Epithelial cell of proximal tubule (primary cell): ENCODE data around the gene INTS13. TPM values are rescaled to one million over a fixed set of nuclear protein-coding genes. Genes with fewer than 3 reads are reported as not detected.
A peak's percentile ranks its signal among the peaks of the same experiment; 100 is the strongest.

Experiments used
- DNase-seq: peaks from one replicate; pipeline ENCODE4 v3.0.0-alpha.2; 2011; ENCODE audit warnings: low read depth
- H3K4me3 ChIP-seq: 2 replicates; pipeline ENCODE4 v1.5.1; 2011; ENCODE audit warnings: low read depth, mild to moderate bottlenecking, low read length
- CTCF ChIP-seq: conservative IDR thresholded peaks from 2 replicates; pipeline ENCODE4 v1.5.1; 2012; ENCODE audit warnings: low read depth, mild to moderate bottlenecking, low read length
- total RNA-seq: library from RNA; depleted of rRNA; stranded (reverse); fragments of >200 nt; gene quantifications from 2 replicates; pipeline ENCODE4 v1.2.3, GENCODE V29; 2015

The INTS13 gene
- total RNA-seq, 1 donor from 2014 or later, result 33.6 TPM

- H3K4me3 ChIP-seq, result peak overlapping the region; percentile 25
- peak; percentile 18 for DNase-seq
- TF ChIP-seq CTCF, result peak; percentile 98
These were observed 52.8 kb downstream of the INTS13 start for GRCh38 chr12:26884765-26885576.

GRCh38 chr12:26880625-26881024 is 57.2 kb downstream of the INTS13 start:
- no peak overlapping the region for H3K4me3 ChIP-seq
- TF ChIP-seq CTCF, result no peak
- DNase-seq, result no peak

- H3K4me3 ChIP-seq, result no peak overlapping the region
- TF ChIP-seq CTCF, result no peak
- DNase-seq, result peak; percentile 43
These were observed 59.1 kb downstream of the INTS13 start for GRCh38 chr12:26878661-26879119.

GRCh38 chr12:26874501-26875296 is 63.1 kb downstream of the INTS13 start:
- DNase-seq, result no peak
- H3K4me3 ChIP-seq, result no peak overlapping the region
- TF ChIP-seq CTCF, result no peak

- no peak for DNase-seq
- no peak overlapping the region for H3K4me3 ChIP-seq
- no peak for TF ChIP-seq CTCF
These were observed 65.2 kb downstream of the INTS13 start for GRCh38 chr12:26872625-26873024.

GRCh38 chr12:26871985-26872384 is 65.8 kb downstream of the INTS13 start:
- H3K4me3 ChIP-seq, result no peak overlapping the region
- TF ChIP-seq CTCF, result no peak
- DNase-seq, result no peak
